ENCODE data around the gene ANAPC7.

Gene ANAPC7

GRCh38 chr12:110373025-110373424, 30.5 kb downstream of the ANAPC7 start:
- TF ChIP-seq, protein P1, sequence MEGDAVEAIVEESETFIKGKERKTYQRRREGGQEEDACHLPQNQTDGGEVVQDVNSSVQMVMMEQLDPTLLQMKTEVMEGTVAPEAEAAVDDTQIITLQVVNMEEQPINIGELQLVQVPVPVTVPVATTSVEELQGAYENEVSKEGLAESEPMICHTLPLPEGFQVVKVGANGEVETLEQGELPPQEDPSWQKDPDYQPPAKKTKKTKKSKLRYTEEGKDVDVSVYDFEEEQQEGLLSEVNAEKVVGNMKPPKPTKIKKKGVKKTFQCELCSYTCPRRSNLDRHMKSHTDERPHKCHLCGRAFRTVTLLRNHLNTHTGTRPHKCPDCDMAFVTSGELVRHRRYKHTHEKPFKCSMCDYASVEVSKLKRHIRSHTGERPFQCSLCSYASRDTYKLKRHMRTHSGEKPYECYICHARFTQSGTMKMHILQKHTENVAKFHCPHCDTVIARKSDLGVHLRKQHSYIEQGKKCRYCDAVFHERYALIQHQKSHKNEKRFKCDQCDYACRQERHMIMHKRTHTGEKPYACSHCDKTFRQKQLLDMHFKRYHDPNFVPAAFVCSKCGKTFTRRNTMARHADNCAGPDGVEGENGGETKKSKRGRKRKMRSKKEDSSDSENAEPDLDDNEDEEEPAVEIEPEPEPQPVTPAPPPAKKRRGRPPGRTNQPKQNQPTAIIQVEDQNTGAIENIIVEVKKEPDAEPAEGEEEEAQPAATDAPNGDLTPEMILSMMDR (IDR thresholded peaks at IDR 0.05; ENCODE audit: low read depth, low read length) = no peak
- in situ Hi-C loops (cut with HindIII; ENCODE audit: low sequenced_read_pairs) = no loop called here

GRCh38 chr12:110372056-110372425, 31.5 kb downstream of the ANAPC7 start:
- H3K4me3 ChIP-seq (ENCODE audit: low read depth, low read length) = no peak overlapping the region
- in situ Hi-C loops (cut with HindIII; ENCODE audit: low sequenced_read_pairs) = no loop called here
- TF ChIP-seq, protein P1 (IDR thresholded peaks at IDR 0.05; ENCODE audit: low read depth, low read length) = no peak
- no peak for DNase-seq (ENCODE audit: low read depth, low spot score)

More at GRCh38 chr12:110373025-110373424, 30.5 kb downstream of the ANAPC7 start:
- DNase-seq (ENCODE audit: low read depth, low spot score) = no peak
- no peak overlapping the region for H3K4me3 ChIP-seq (ENCODE audit: low read depth, low read length)

- in situ Hi-C loops (cut with HindIII; ENCODE audit: low sequenced_read_pairs) = no loop called here
- no peak overlapping the region for H3K4me3 ChIP-seq (ENCODE audit: low read depth, low read length)
- no peak for DNase-seq (ENCODE audit: low read depth, low spot score)
- TF ChIP-seq, protein P1 (IDR thresholded peaks at IDR 0.05; ENCODE audit: low read depth, low read length) = no peak
Measured at GRCh38 chr12:110371408-110372055, 32.0 kb downstream of the ANAPC7 start.

DNA sequence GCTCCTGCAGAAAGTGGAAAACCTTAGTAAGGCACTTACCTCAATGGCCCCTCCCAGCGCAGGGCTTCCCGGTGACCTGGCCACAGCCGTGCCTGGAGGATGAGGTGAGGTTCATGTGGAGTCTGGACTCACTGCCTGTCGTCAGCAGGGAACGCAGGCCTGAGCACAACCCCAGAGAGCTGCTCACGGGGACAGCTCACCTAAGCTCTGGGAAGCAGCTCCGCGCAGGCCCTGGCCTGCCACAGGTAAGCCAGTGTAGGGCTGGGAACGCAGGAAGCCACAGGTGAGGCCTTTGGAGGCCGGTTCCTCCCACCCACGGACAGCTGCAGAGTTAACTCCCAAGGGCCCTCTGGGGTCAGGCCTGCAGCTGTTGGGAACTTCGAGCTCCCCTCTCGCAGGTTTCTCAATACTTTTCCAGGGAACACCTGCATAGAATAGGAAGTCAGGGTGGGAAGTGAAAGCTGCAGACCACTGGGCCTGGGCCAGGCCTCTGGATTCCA, 32.7 kb downstream of the ANAPC7 start:
- H3K4me3 ChIP-seq (ENCODE audit: low read depth, low read length) = no peak overlapping the region
- in situ Hi-C loops (cut with HindIII; ENCODE audit: low sequenced_read_pairs) = no loop called here
- TF ChIP-seq, protein P1 (IDR thresholded peaks at IDR 0.05; ENCODE audit: low read depth, low read length) = no peak
- DNase-seq (ENCODE audit: low read depth, low spot score) = no peak

GRCh38 chr12:110369992-110370391, 33.5 kb downstream of the ANAPC7 start:
- TF ChIP-seq, protein P1 (IDR thresholded peaks at IDR 0.05; ENCODE audit: low read depth, low read length) = no peak
- no peak for DNase-seq (ENCODE audit: low read depth, low spot score)
- H3K4me3 ChIP-seq (ENCODE audit: low read depth, low read length) = no peak overlapping the region
- in situ Hi-C loops (cut with HindIII; ENCODE audit: low sequenced_read_pairs) = no loop called here

GRCh38 chr12:110367181-110367864, 36.2 kb downstream of the ANAPC7 start:
- TF ChIP-seq, protein P1 (IDR thresholded peaks at IDR 0.05; ENCODE audit: low read depth, low read length) = no peak
- peak; percentile 23 for DNase-seq (ENCODE audit: low read depth, low spot score)
- no peak overlapping the region for H3K4me3 ChIP-seq (ENCODE audit: low read depth, low read length)
- in situ Hi-C loops (cut with HindIII; ENCODE audit: low sequenced_read_pairs) = no loop called here
